PC-9 (cell line): ENCODE results near the gene MPHOSPH6.

Source experiments
- EZH2 ChIP-seq: fragments of 200-600 bp; sonication (generic); IDR thresholded peaks from 2 replicates; pipeline ENCODE4 v1.8.0; 2017; ENCODE audit warnings: antibody characterized with exemption, low read depth
- TF ChIP-seq, protein P1 (sequence below): fragments of 200-600 bp; sonication (generic); conservative IDR thresholded peaks from 2 replicates; pipeline ENCODE4 v1.6.1; 2017; ENCODE audit warnings: mixed run types, antibody characterized with exemption, mild to moderate bottlenecking, moderate library complexity

DNA sequence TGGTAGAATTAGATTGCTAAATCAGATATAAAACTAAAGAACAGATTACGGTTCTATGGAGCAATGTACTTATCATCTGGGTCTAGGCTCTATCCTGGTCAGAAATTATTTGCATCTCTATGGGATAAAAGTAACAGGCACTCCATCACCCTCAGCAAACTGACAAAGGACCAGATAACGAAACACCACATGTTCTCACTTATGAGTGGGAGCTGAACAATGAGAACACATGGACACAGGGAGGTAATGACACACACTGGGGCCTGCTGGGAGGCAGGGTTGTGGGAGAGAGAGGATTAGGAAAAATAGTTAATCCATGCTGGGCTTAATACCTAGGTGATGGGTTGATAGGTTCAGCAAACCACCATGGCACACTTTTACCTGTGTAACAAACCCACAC lies 61.9 kb downstream of the MPHOSPH6 start:
- TF ChIP-seq, protein P1, sequence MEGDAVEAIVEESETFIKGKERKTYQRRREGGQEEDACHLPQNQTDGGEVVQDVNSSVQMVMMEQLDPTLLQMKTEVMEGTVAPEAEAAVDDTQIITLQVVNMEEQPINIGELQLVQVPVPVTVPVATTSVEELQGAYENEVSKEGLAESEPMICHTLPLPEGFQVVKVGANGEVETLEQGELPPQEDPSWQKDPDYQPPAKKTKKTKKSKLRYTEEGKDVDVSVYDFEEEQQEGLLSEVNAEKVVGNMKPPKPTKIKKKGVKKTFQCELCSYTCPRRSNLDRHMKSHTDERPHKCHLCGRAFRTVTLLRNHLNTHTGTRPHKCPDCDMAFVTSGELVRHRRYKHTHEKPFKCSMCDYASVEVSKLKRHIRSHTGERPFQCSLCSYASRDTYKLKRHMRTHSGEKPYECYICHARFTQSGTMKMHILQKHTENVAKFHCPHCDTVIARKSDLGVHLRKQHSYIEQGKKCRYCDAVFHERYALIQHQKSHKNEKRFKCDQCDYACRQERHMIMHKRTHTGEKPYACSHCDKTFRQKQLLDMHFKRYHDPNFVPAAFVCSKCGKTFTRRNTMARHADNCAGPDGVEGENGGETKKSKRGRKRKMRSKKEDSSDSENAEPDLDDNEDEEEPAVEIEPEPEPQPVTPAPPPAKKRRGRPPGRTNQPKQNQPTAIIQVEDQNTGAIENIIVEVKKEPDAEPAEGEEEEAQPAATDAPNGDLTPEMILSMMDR, result no peak
- no peak for TF ChIP-seq EZH2
